ENCODE results near the gene EFL1. TPM values are rescaled to one million over a fixed set of nuclear protein-coding genes. Genes with fewer than 3 reads are reported as not detected.

EFL1 gene
- total and polyA plus RNA-seq, 2 of the 8 experiments (the other 6 are each of a cell fraction or from before 2014, with no cell fraction given), result 10.8 to 31.5 TPM

GRCh38 chr15:82309802-82310201 lies 47.3 kb upstream of the EFL1 start:
- Histone ChIP-seq H2BK15ac (ENCODE audit: low read length) (no peak overlapping the region), H3K4ac (replicated peaks; ENCODE audit: insufficient read length, low read depth, low read length) (no peak overlapping the region), H3K36me3 (ENCODE audit: control insufficient read depth in 2 of 4, insufficient read depth in 4 of 4, low read length in 3 of 4) (no peaks in the 10 kb centered on the region), H3K4me3 (ENCODE audit: extremely low read depth in 1 of 4, insufficient read depth in 2 of 4, low read depth in 3 of 4, low read length in 4 of 4) (no peak overlapping the region), H2BK12ac (ENCODE audit: low read depth, low read length) (no peak overlapping the region), H3K14ac (ENCODE audit: insufficient read length) (no peak overlapping the region), H4K20me1 (replicated peaks in 1 of 2; ENCODE audit: control insufficient read depth in 1 of 2, insufficient read depth in 2 of 2, low read length in 2 of 2) (no peaks in the 10 kb centered on the region), H2BK5ac (ENCODE audit: low read depth, low read length) (no peak overlapping the region), H2BK120ac (replicated peaks; ENCODE audit: low read depth, low read length) (no peak overlapping the region), H3K56ac (replicated peaks; ENCODE audit: insufficient read length, low read depth, low read length) (no peak overlapping the region), H3K9me3 (ENCODE audit: insufficient read depth in 2 of 2, low read depth in 1 of 2, low read length in 1 of 2) (no peaks in the 10 kb centered on the region), H3K27me3 (replicated peaks in 1 of 4; ENCODE audit: control insufficient read depth in 3 of 4, extremely low read depth in 1 of 4, insufficient read depth in 3 of 4, low read length in 3 of 4) (no peaks in the 10 kb centered on the region; a peak in 1 of 7 replicates), H3K18ac (ENCODE audit: extremely low read depth, low read length) (no peak overlapping the region), H4K5ac (ENCODE audit: insufficient read length, low read depth, low read length) (no peak overlapping the region), H3K79me2 (ENCODE audit: control insufficient read depth in 1 of 2, insufficient read depth in 2 of 2, low read length in 2 of 2) (no peaks in the 10 kb centered on the region), H3K4me1 (replicated peaks in 1 of 4; ENCODE audit: control insufficient read depth in 3 of 4, insufficient read depth in 4 of 4, low read length in 3 of 4) (no peaks in the 10 kb centered on the region), H3K23me2 (ENCODE audit: low read depth, low read length) (no peaks in the 10 kb centered on the region; the same call in 1 of the 2 replicates), H3K27ac (ENCODE audit: low read depth, low read length) (no peak overlapping the region), H2BK20ac (ENCODE audit: low read length) (no peak overlapping the region), H3K4me2 (ENCODE audit: insufficient read depth in 1 of 2, low read depth in 2 of 2, low read length in 2 of 2) (no peak overlapping the region), H2AFZ (ENCODE audit: low read length) (no peak overlapping the region), H3K9ac (replicated peaks in 1 of 4; ENCODE audit: extremely low read depth in 1 of 4, low read depth in 3 of 4, low read length in 3 of 4) (no peak overlapping the region), H2AK5ac (ENCODE audit: low read depth, low read length) (no peak overlapping the region), H4K8ac (ENCODE audit: extremely low read depth, insufficient read depth, low read length) (no peak overlapping the region), H3K79me1 (ENCODE audit: low read depth, low read length) (no peaks in the 10 kb centered on the region; the same call in 1 of the 2 replicates), H4K91ac (replicated peaks; ENCODE audit: insufficient read length, low read length) (no peak overlapping the region), H3K23ac (ENCODE audit: insufficient read length) (no peak overlapping the region)
- FAIRE-seq (no peak), DNase-seq (ENCODE audit: low read depth in 1 of 2, low spot score in 2 of 2) (no peak)
- CTCF ChIA-PET (ENCODE audit: partially characterized antibody), result no interaction called here
- POLR2A ChIA-PET (ENCODE audit: partially characterized antibody), result no interaction called here
- WGBS, 2 experiments (ENCODE audit: extremely low coverage in 1 of 2, insufficient coverage in 1 of 2, insufficient read length in 1 of 2, insufficient replicate concordance in 2 of 2, low coverage in 1 of 2, low lambda C conversion rate in 2 of 2, missing lambda C conversion rate in 1 of 2), result 88% methylated on average over 2 of the region's 2 CpGs; no CpG with 5 or more reads in 1 of the 2 experiments
